ENCODE data around the gene RNF183.
"Not testable (repeated sequence)": the region's sequence is repeated elsewhere in the genome, so short reads cannot be mapped to it uniquely, and the experiment has no call there.

Gene RNF183

DNA sequence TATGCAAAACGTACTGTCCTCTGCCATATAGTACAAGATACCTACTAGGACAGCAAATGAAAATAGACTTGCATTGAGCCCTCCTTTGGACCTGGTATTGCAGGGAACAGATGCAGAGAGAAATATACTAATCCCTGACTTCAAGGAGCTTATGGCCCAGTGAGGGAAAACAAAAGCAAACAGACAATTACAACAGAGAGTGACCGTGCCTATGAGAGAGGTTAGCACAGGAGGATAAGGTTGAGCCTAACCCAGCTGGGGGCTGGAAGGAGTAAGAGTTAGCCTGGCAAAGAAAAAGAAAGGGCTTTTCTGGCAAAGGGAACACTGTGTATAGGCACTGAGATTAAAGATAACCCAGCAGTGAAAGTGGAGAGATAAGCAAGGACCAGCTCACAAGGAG is 33.3 kb downstream of the RNF183 start:
- DNase-seq: no peak

DNA sequence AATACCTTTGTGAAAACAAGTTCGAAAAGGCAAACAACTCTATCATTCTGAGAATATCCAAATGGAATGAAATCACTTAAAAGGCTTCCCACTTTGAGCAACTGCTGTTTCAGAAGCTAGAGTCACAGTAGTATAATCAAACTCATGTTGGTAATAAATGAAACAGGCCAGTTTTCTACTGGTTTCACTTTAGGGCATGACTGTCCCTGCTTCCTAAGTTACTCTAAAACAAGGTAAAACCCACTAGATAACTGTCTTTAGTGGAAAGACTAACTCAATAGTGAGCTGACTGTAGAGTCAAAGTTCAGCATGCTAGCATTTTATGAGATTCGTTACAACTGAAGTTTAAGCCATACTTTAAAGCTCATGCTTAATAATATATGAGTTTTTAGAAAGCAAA is 33.8 kb downstream of the RNF183 start:
- DNase-seq: no peak

DNA sequence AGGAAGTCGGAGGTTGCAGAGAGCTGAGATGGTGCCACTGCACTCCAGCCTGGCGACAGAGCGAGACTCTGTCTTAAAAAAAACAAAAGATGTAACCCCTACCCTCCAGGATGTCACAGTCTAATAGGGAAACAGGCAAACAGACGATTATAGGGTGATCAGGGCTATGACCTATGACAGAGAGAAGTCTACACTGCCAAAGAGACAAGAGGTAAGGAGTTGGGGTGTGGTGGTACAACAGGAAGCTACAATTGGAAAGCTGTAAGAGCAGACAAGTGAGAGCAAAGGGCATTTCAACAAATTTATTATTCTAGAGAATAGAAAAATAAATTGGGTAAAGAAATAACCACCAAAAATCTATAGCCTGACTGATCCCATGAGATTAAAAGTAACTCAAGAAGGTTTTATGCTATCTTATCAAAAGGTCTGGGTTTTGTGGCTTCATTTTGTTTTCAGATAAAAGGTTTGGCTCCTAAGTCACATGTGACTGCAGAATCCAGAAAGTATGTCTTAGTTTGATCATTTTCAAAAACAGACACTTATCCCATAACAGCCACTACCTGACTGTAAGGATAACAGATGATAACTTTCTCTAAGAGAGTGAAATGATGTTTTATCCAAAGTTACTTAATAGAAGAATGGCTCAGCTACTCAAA is 35.1 kb downstream of the RNF183 start:
- DNase-seq: no peak

DNA sequence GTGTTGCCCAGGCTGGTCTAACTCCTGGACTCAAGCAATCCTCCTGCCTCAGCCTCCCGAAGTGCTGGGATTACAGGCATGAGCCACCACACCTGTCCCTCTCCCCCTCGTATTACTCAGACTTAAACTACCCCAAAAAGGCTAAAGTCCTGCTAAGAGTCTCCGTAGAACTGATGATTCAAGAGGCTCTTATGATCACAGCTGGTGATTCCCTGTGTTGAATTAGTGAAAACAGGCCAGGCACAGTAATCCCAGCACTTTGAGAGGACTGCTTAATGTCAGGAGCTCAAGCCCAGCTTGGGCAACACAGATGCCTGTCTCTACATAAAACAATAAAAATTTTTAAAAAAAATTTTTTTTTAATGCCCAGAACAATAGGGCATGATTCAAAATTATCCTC is 37.0 kb downstream of the RNF183 start:
- no peak for DNase-seq

DNA sequence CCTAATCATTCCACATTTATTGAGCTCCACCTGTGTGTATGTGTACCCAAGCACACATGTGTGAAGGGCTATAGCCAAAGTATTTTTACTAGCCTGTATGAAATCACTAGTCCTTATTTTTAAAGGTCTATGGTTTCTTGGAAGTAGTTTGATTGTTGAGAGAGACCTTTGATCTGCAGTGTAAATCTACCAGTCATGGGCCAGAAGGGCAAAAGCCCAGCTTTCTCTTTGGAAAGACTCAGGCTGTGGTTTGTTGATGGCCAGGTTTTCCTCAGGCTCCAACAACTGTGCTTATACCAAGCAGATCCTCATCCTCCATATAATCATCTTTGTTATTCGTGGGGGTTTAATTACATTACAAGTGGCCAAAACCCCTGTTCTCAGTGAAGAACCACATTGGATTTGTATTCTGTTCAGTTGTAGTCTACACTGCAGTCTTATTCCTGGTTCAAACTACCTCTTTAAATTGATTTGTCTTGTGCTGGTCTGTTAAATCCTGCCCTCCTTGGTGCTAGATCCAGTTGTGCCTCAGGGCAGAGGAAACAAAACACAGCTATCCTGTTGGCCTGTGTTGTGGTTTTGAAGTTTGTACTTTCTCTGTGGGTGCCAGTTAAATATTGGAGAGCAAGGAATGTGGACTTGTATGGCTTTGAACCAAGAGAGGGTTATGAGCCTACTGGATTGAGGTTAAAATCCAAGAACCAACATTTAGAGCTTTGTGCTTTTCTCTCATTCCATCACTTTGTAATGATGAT is 41.1 kb downstream of the RNF183 start:
- no peak for DNase-seq

DNA sequence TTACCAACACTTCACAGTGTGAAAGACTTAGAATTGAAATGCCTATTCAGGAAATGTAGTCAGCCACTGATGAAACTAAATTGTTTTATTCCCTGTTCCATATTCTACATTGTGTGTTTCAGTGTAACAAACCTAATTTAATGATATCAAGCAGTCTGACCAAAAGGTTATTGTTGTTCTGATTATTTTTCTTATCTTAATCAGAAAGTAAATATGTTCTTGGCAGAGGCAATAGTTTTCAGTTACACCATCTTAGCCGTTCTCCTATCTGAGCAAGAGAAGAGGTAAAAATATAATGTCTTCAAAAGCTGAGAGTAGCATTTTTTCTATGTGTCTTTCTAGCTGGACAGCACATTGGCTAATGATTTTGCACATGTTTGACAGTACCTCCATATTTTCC is 44.9 kb downstream of the RNF183 start:
- DNase-seq: no peak

DNA sequence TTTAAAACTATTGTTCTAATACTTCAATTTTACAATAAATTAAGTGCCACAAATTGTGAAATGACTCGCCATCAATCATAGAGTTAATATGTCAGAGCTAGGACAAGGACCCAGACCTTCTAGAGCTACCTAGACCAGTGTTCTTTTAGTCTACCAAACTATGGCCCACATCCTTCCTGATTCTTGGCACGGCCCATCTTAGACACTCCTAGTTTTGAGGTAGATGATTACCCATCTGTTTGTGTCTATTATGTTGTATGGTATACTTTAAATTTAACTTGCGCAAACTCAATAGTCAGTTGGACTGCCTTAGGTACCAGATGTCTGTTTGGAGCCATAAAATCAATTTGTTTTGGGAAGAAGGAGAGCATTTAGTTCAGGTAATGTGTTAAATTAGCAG is 45.3 kb downstream of the RNF183 start:
- no peak for DNase-seq

DNA sequence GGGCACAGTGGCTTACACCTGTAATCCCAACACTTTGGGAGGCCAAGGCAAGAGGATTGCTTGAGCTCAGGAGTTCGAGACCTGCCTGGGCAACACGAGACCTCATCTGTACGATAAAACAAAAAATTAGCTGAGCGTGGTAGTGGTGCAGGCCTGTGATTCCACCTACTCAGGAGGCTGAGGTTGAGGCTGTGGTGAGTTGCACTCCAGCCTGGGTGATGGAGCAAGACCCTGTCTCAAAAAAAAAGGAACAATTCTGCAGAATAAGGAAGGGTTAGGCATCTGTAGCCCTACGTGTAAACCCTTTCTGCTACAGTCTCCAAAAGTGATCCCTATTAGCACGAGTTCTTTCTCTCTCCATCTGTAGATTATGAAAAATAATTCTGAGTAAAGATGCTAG is 47.7 kb downstream of the RNF183 start:
- no peak for DNase-seq

DNA sequence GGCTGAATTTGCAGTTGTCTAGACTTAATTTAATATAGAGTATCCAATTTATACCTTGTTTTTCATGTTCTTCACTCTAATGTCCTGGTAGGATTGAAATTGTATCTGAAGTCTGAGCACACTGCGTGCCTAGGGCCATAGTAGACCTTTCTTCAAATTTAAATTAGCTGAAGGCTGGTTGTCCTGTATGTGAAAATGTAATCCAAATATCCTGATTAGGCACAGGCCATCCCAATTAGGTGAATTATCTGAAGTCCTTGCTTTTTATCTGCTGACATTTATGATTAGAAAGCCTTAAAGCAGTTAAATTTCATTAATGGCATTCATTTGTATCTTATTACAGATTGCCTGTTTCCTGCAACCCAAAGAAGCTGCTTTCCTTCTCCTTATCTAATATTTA is 48.2 kb downstream of the RNF183 start:
- DNase-seq: no peak

DNA sequence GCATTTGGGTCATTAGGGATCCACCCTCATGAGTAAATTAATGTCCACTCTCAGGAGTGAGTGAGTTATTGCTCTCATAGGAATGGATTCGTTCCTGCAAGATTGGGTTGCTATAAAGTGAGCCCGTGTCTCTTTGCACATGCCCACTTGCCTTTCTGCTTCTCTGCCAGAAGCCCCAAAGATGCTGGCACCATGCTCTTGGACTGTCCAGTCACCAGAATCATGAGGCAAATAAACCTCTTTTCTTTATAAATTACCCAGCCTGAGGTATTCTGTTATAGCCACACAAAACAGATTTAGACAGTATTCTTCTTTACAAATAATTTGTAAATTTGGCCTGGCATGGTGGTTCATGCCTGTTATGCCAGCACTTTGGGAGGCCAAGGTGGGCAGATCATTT is 52.4 kb downstream of the RNF183 start:
- DNase-seq: no peak

DNA sequence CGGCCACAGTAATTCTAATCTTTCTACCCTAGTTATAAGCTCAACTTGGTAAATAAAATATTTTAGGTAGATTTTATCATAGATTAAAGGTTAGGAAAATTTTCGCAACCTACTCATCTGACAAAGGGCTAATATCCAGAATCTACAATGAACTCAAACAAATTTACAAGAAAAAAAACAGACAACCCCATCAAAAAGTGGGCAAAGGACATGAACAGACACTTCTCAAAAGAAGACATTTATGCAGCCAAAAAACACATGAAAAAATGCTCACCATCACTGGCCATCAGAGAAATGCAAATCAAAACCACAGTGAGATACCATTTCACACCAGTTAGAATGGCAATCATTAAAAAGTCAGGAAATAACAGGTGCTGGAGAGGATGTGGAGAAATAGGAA is 53.5 kb downstream of the RNF183 start:
- not testable (repeated sequence) for DNase-seq

DNA sequence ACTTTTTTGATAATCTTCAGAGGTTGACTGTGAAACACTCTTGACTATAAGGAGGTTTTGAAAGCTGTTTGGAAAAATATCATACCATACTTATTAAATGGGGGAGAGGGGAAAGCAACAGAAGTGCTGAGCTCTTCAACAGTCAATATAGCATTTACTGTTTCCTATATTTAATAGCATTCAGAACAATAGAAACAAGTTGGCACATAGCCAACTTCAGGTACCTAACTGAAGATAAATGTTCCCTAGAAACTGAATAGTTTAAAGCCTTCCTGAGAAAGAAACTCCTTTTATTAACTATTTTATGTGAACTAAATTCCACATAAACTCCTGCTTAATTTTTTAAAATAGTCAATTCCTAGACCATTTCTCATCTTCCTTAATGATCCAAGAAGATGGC is 55.5 kb downstream of the RNF183 start:
- no peak for DNase-seq

Data from T1000 (cell line).